GM23338 (cell line): ENCODE data around the gene KRTAP10-5. TPM values are rescaled to one million over a fixed set of nuclear protein-coding genes. Genes with fewer than 3 reads are reported as not detected.

Experiments
- ATAC-seq: fragments of 200-7000 bp; cut with Tn5 transposase; 3 replicates; pipeline ENCODE4 v1.9.1; 2020
- DNase-seq: peaks from one replicate; pipeline ENCODE4 v3.0.0-alpha.2; 2015; ENCODE audit warnings: low spot score
- H2AFZ ChIP-seq: fragments of 200-600 bp; sonication (generic); 2 replicates; pipeline ENCODE4 v1.8.0; 2016; ENCODE audit warnings: antibody characterized with exemption, mild to moderate bottlenecking, moderate library complexity
- H3F3A ChIP-seq: fragments of 200-600 bp; sonication (generic); replicated peaks from 2 replicates; pipeline ENCODE4 v1.8.0; 2017; ENCODE audit warnings: antibody characterized with exemption, mixed run types, low read depth
- H3K27ac ChIP-seq: fragments of 200-600 bp; sonication (generic); 2 replicates; pipeline ENCODE4 v1.6.1; 2016; ENCODE audit warnings: low read depth
- H3K27me3 ChIP-seq: fragments of 200-600 bp; sonication (generic); 2 replicates; pipeline ENCODE4 v1.8.0; 2016; ENCODE audit warnings: mild to moderate bottlenecking, mixed run types, moderate library complexity; ENCODE audit not compliant: insufficient read depth
- H3K36me3 ChIP-seq: fragments of 200-600 bp; sonication (generic); 2 replicates; pipeline ENCODE4 v1.8.0; 2016; ENCODE audit warnings: mild to moderate bottlenecking; ENCODE audit not compliant: insufficient read depth
- H3K4me1 ChIP-seq: fragments of 200-600 bp; sonication (generic); 2 replicates; pipeline ENCODE4 v1.8.0; 2016; ENCODE audit warnings: mild to moderate bottlenecking, moderate library complexity; ENCODE audit not compliant: insufficient read depth
- H3K4me2 ChIP-seq: fragments of 200-600 bp; sonication (generic); 2 replicates; pipeline ENCODE4 v1.7.1; 2017; ENCODE audit warnings: mixed run types
- H3K4me3 ChIP-seq: fragments of 200-600 bp; sonication (generic); 2 replicates; pipeline ENCODE4 v1.6.1; 2016; ENCODE audit warnings: mixed run types
- H3K79me2 ChIP-seq: fragments of 200-600 bp; sonication (generic); replicated peaks from 2 replicates; pipeline ENCODE4 v1.8.0; 2017; ENCODE audit warnings: mild to moderate bottlenecking; ENCODE audit not compliant: insufficient read depth
- H3K9me2 ChIP-seq: fragments of 200-600 bp; sonication (generic); 2 replicates; pipeline ENCODE4 v1.8.0; 2017; ENCODE audit not compliant: insufficient read depth
- H4K20me1 ChIP-seq: fragments of 200-600 bp; sonication (generic); replicated peaks from 2 replicates; pipeline ENCODE4 v1.8.0; 2017; ENCODE audit warnings: mild to moderate bottlenecking; ENCODE audit not compliant: insufficient read depth
- H3K27ac Mint-ChIP-seq: 2 replicates; pipeline ENCODE4 v1.8.0; 2020; ENCODE audit warnings: inconsistent platforms, mild to moderate bottlenecking, moderate library complexity, mixed read lengths
- H3K27me3 Mint-ChIP-seq: 3 replicates; pipeline ENCODE4 v1.8.0; 2022; ENCODE audit warnings: low read depth, mild to moderate bottlenecking, moderate library complexity, mixed read lengths, inconsistent platforms; ENCODE audit not compliant: insufficient read depth, poor library complexity
- H3K36me3 Mint-ChIP-seq: 3 replicates; pipeline ENCODE4 v1.8.0; 2021; ENCODE audit warnings: low read depth, mild to moderate bottlenecking, inconsistent platforms, moderate library complexity, mixed read lengths
- H3K4me1 Mint-ChIP-seq: 3 replicates; pipeline ENCODE4 v1.8.0; 2020; ENCODE audit warnings: mild to moderate bottlenecking, inconsistent platforms, mixed read lengths
- H3K4me3 Mint-ChIP-seq: 3 replicates; pipeline ENCODE4 v1.8.0; 2021; ENCODE audit warnings: moderate library complexity, mild to moderate bottlenecking, inconsistent platforms, mixed read lengths
- H3K9me3 Mint-ChIP-seq: 3 replicates; pipeline ENCODE4 v1.8.0; 2020; ENCODE audit warnings: moderate library complexity, mild to moderate bottlenecking, inconsistent platforms, mixed read lengths
- CREB1 ChIP-seq: fragments of 250-450 bp; sonication (Bioruptor Pico); IDR thresholded peaks from 2 replicates; pipeline ENCODE4 v1.5.0; 2020; ENCODE audit warnings: low read depth, mild to moderate bottlenecking, moderate library complexity
- CTCF ChIP-seq, 2 experiments: fragments of 200-600 bp in 1 of 2; sonication (generic) in 1 of 2; conservative IDR thresholded peaks; 2 replicates each; pipeline versions ENCODE4 v1.5.1 to v1.6.1; 2016 to 2017; ENCODE audit warnings: antibody characterized with exemption in 2 of 2, low read depth in 2 of 2, mild to moderate bottlenecking in 2 of 2, moderate library complexity in 1 of 2
- EZH2 ChIP-seq: fragments of 200-600 bp; sonication (generic); IDR thresholded peaks from one replicate; pipeline ENCODE4 v1.8.0; 2017; ENCODE audit warnings: antibody characterized with exemption, mild to moderate bottlenecking, low read depth; ENCODE audit not compliant: unreplicated experiment
- EZH2phosphoT487 ChIP-seq: fragments of 200-600 bp; sonication (generic); IDR thresholded peaks from one replicate; pipeline ENCODE4 v1.8.1; 2018; ENCODE audit warnings: antibody characterized with exemption; ENCODE audit not compliant: unreplicated experiment
- JUNB ChIP-seq: IDR thresholded peaks from one replicate; pipeline ENCODE4 v1.6.1; 2016; ENCODE audit warnings: antibody characterized with exemption; ENCODE audit not compliant: unreplicated experiment
- NANOG ChIP-seq: IDR thresholded peaks from 2 replicates; pipeline ENCODE4 v1.6.1; 2016; ENCODE audit warnings: antibody characterized with exemption, borderline replicate concordance
- POLR2AphosphoS5 ChIP-seq: IDR thresholded peaks from 2 replicates; pipeline ENCODE4 v1.6.1; 2016; ENCODE audit warnings: antibody characterized with exemption, low read depth
- REST ChIP-seq: IDR thresholded peaks from one replicate; pipeline ENCODE4 v1.6.1; 2018; ENCODE audit warnings: antibody characterized with exemption; ENCODE audit not compliant: unreplicated experiment
- STAT1 ChIP-seq: IDR thresholded peaks from one replicate; pipeline ENCODE4 v1.6.1; 2016; ENCODE audit warnings: antibody characterized with exemption; ENCODE audit not compliant: unreplicated experiment
- ZNF114 ChIP-seq: fragments of 250-450 bp; sonication (Bioruptor Pico); IDR thresholded peaks from 2 replicates; pipeline ENCODE4 v1.5.0; 2020; ENCODE audit warnings: mild to moderate bottlenecking, moderate library complexity
- ZNF331 ChIP-seq: fragments of 250-450 bp; sonication (Bioruptor Pico); IDR thresholded peaks from 2 replicates; pipeline ENCODE4 v1.5.0; 2020; ENCODE audit warnings: low read depth, mild to moderate bottlenecking, moderate library complexity
- ZNF462 ChIP-seq: fragments of 250-450 bp; sonication (Bioruptor Pico); IDR thresholded peaks from 2 replicates; pipeline ENCODE4 v1.5.0; 2020; ENCODE audit warnings: mild to moderate bottlenecking, moderate library complexity
- polyA plus RNA-seq: library from polyadenylated mRNA; unstranded; fragments of >200 nt; fragmentation: Nextera tagmentation; extraction: Ambion mirVana; gene quantifications from 2 replicates; pipeline ENCODE4 v1.2.1, GENCODE V29; 2016
- total RNA-seq: library from RNA; depleted of rRNA; stranded (reverse); fragments of >200 nt; shearing (Covaris generic); gene quantifications from 2 replicates; pipeline ENCODE4 v1.2.3, GENCODE V29; 2014
- TF ChIP-seq, protein P1 (sequence below): IDR thresholded peaks from 2 replicates; pipeline ENCODE4 v1.6.1; 2016; ENCODE audit warnings: antibody characterized with exemption

KRTAP10-5 gene
- total and polyA plus RNA-seq, 2 experiments from 2014 or later, result not detected

GRCh38 chr21:44571844-44572782 lies 8.3 kb downstream of the KRTAP10-5 start:
- no peak overlapping the region for H2AFZ ChIP-seq
- no peaks in the 10 kb centered on the region for H3K27me3 ChIP-seq
- TF ChIP-seq CTCF (conservative IDR thresholded peaks at IDR 0.05; ENCODE audit: low read depth in 2 of 2), result no peak
- TF ChIP-seq STAT1, result no peak
- no peak for TF ChIP-seq CREB1 (CRISPR knock-in tag)
- TF ChIP-seq EZH2phosphoT487, result no peak
- TF ChIP-seq, protein P1, sequence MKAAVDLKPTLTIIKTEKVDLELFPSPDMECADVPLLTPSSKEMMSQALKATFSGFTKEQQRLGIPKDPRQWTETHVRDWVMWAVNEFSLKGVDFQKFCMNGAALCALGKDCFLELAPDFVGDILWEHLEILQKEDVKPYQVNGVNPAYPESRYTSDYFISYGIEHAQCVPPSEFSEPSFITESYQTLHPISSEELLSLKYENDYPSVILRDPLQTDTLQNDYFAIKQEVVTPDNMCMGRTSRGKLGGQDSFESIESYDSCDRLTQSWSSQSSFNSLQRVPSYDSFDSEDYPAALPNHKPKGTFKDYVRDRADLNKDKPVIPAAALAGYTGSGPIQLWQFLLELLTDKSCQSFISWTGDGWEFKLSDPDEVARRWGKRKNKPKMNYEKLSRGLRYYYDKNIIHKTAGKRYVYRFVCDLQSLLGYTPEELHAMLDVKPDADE, result no peak
- no peak for TF ChIP-seq JUNB
- TF ChIP-seq ZNF331 (CRISPR knock-in tag), result no peak
- TF ChIP-seq ZNF114 (CRISPR knock-in tag), result no peak
- no peak for TF ChIP-seq ZNF462 (CRISPR knock-in tag)
- TF ChIP-seq REST, result no peak
- TF ChIP-seq NANOG, result no peak
- TF ChIP-seq POLR2AphosphoS5, result no peak
- no peak for TF ChIP-seq EZH2
- H3K27me3 Mint-ChIP-seq, result peaks cover 13% of the 10 kb centered on the region
- H3K27ac Mint-ChIP-seq, result no peak overlapping the region
- ATAC-seq, result no peak
- H3K36me3 ChIP-seq, result no peaks in the 10 kb centered on the region
- no peak overlapping the region for H3K4me2 ChIP-seq
- no peak overlapping the region for H3K27ac ChIP-seq
- H3K36me3 Mint-ChIP-seq, result peaks cover 4% of the 10 kb centered on the region; the same call in 2 of the 3 replicates
- H3K79me2 ChIP-seq, result no peaks in the 10 kb centered on the region
- H3K9me3 Mint-ChIP-seq, result peaks cover 36% of the 10 kb centered on the region
- no peaks in the 10 kb centered on the region for H4K20me1 ChIP-seq
- no peaks in the 10 kb centered on the region for H3K9me2 ChIP-seq
- no peaks in the 10 kb centered on the region for H3F3A ChIP-seq
- DNase-seq, result no peak
- peaks cover 3% of the 10 kb centered on the region for H3K4me1 Mint-ChIP-seq
- no peaks in the 10 kb centered on the region for H3K4me1 ChIP-seq
- H3K4me3 ChIP-seq, result no peak overlapping the region
- no peak overlapping the region for H3K4me3 Mint-ChIP-seq
